Stimulated activated naive CD4-positive, alpha-beta T cell treated with Interleukin-2 at 50 U/mL for 16 hours (primary cell): Measurements from ENCODE around the gene CMTM1.

ENCODE experiments used
- DNase-seq: peaks from one replicate; lab custom pipeline; 2025; lab: John Stamatoyannopoulos, UW

CMTM1 gene, protein sequence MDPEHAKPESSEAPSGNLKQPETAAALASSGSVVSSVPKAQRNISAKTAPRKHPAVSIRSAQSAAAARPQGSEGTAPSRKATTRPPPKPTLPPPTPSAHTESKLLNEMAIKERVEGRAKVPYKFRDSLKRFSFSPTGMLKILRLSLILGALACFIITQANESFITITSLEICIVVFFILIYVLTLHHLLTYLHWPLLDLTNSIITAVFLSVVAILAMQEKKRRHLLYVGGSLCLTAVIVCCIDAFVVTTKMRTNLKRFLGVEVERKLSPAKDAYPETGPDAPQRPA

DNA sequence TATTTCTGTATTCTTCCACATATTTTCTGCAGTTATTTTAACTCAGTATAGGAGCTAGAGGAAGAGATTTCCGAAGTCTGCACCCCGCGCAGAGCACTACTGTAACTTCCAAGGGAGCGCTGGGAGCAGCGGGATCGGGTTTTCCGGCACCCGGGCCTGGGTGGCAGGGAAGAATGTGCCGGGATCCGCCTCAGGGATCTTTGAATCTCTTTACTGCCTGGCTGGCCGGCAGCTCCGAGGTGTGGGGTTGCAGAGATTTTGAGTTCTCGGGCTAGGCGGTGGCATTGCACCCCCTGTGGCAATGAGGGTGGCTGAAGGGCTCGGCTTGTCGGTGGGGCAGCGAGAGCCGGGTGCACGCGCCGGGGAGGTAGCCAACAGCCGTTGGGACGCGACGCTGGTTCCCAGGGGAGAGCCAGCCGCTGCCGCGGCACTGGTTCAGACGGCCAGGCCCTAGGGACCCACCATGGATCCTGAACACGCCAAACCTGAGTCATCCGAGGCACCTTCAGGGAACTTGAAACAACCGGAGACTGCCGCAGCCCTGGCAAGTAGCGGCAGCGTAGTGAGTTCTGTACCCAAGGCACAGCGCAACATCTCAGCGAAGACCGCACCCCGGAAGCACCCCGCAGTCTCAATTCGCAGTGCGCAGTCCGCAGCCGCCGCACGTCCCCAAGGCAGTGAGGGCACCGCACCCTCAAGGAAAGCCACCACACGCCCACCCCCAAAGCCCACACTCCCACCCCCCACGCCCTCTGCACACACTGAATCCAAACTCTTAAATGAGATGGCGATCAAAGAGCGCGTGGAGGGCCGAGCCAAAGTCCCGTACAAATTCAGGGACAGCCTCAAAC lies at the start of gene CMTM1:
Gene CMTM1, plus strand, starts transcription at position 389 of the 851 bp plus-strand sequence. Its CDS starts 75 bp downstream, at position 464.
- no peak for DNase-seq

DNA sequence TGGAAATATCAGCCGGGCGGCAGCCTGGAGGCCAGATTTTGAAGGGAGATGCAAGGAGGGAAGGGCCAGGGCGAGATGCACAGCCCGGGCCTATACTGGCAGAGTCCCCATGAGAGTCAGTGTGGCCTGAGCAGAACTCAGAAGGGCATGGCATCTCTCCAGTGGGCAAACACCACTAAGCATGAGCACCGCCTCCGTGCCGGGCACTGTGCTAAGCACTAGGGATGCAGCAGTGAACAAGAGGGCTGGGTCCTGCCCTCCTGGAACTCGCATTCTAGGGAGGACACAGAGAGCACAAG lies 49.8 kb upstream of the CMTM1 start:
- DNase-seq, result no peak

DNA sequence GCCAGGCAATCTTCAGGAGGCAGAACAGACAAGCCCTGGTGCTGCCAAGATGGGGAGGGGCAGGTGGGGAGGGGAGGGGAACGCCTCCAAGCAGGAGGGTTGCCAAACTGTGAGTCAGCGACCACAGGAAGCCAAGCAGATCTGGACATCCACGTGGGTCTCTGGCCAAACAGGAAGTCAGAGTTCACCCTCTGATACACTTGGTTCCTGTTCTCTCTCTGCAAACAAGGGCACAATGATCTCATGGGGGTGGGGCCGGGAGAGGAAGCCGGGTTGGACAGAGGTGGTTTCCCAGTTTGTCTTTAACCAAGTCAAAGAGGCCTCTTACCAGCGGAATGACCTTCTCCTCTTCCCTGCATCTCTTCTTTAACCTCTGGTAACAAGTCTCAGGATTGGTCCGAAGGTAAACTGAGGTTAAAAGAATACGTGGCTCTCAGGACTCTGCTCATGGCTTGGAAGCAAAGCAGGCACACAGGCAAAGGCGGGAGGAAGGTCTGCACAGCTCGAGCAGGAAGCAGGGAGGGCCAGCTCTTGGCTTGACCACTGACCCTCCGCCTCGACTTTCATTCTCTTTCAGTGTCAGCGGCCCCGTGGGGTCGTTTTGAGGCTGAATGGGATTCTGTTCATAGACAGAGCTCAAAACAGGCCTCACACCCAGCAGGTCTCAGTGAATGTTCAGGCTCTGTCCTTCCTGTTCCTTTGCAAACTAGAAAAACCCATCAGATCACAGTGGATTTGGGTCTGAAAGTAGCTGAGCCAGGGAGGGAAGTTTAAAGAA lies 49.2 kb upstream of the CMTM1 start:
- peak; percentile 67 for DNase-seq

DNA sequence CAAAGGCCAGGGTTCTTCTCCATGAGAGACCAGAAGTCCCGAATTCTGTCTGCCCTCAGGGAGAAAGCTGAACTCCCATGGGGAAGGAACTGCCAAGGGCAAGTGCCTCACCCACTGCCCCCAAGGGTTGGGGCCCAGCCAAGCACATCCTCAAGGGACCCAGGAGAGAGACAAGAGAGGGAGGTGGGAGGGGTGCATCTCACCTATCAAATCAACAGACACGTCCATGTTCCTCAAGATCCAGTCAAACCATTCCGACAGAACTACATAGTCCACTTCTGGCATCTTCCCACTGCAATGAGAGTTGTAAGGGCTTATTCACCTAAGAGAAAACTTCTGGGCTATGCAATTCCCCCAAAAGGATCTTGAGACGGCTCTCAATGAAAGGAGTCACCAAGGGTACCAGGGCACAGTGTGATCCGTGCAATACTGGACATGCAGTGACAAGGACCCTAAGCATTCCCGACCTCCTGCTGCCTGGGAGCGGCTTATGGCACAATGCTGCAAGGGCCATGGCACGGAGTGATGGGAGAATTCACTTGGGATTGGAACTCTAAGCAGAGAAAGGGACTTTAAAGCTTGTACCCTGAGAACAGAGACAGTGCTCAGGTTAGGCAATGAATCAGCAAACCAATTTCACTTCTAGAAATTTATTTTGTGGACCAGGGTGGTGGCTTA lies 48.5 kb upstream of the CMTM1 start:
- no peak for DNase-seq

DNA sequence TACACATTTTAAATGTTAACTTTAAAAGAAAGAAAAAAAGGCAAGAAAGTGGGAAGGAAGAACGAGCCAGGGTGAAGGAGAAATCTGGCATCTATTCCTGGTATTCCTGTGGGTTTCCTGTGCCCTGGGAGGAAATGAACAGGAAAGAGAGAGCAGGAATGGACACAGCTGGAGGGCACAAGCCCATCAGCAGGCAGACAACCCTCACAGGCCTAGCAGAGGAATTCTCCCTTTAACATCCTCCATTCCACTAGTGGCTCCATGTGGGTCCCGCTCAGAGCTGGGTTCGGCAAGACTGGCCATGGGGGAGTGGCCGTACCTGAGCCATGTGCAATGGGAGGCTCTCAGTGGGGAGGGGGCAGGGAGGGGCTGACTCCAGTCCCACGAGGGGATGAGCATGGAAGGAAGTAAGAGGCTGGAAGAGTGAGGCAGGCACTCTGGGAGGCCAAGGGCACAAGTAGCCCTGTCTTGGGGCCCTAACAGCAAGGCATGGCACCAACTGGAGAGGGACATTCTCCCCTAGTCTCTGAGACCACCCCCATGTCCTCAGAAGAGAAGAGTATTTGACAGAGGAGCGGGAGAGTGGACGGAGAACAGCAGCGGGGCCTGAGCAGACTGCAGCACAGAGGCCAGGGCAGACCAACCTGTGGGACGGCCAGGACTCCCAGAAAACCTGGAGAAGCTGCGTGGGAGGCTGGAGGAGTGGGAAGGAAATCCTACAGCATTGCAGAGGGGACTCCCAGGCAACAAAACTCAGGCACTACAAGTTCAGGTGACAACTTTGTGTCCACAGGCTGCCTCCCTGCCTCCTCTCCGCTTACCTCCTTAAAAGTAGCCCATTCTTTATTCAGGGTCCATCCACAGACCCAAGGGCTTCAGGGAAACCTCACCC lies 46.5 kb upstream of the CMTM1 start:
- no peak for DNase-seq

DNA sequence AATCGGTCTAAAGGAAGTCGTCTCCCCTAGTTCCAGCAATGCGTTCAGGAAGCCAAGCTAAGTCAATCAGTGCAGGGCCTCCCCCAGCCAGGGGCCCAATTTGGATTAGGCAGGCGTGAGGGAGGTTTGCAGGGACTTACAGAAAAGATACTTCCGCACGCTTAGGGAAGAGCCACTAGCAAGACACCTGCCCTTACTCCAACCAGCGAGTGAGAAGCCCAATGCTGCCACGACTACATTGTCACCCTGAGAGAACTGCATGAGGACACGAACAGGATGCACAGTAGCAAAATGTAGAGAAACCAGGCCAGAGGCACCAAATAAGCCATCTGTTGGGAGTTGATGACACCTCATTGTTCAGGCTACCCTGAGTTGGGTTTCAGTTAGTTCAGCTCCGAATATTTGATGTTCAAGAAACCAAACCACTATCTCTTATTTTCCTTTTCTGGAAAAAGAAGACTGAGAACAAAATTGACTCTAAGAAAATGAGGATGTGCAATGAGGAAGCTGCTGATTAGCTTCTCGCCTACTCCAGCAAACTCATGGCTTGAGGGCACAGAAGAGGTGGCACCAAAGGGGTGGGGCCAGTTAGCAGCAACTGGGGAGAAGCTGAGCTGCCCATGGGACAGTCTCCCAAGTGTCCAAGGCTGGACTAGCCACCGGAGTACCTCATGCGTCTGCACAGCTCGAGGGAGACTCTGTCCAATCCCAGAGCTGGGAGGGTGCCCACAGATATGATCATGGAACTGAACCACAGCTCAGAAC lies 45.7 kb upstream of the CMTM1 start:
- DNase-seq, result no peak

DNA sequence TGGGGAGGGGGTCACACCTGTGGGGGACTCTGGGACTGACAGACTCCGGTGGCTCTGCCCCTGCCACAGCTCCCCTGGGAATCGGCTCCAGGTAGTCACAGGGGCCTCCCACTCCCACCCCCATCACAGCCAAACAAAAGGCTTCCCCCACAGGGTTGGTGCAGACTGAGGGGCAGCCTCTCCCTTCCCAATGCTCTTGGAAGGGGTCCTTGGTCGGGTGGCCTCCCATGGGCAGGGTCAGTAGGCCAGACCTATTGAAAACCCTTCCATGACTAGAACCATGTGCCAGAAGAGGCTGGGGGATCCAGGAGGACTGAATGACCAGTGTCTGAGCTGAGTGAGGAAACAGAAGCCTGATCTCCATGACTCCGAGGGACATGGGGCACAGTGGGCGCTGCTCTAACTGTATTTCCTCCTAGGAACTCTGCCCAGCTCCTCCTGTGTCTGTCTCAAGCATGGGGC lies 45.0 kb upstream of the CMTM1 start:
- DNase-seq, result no peak

DNA sequence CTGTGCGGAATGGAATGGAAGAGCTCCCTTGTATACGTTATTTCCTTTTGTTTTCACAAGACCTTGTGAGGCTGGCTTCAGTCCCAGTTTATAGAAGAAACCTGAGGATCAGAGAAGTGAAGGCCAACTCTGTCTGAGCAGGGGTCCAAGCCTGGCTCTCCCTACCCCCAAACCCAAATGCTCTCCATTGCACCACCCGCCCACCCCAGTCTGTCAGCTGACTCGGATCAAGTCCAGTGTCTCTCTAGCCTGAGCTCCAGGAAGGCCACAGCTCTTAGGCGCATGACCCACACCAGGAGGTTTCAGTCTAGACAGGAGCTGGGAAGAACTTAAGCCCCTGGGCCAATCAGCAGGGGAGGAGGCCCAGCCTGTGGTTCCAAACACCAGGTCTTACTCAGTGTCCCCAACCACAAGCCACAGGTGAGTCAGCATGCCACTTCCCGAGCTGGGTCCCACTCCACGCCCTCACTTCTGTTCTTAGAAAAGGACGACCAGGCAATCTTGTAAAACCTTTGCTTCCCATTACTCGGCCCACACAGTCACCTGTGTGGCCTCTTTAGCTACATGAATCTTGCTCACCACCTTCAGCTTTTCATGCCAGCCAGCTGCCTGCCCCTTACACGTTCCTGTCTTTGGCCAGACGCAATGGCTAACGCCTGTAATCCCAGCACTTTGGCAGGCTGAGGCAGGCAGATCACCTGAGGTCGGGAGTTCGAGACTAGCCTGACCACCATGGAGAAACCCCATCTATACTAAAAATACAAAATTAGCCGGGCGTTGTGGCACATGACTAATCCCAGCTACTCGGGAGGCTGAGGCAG lies 44.1 kb upstream of the CMTM1 start:
- DNase-seq, result peak; percentile 95

DNA sequence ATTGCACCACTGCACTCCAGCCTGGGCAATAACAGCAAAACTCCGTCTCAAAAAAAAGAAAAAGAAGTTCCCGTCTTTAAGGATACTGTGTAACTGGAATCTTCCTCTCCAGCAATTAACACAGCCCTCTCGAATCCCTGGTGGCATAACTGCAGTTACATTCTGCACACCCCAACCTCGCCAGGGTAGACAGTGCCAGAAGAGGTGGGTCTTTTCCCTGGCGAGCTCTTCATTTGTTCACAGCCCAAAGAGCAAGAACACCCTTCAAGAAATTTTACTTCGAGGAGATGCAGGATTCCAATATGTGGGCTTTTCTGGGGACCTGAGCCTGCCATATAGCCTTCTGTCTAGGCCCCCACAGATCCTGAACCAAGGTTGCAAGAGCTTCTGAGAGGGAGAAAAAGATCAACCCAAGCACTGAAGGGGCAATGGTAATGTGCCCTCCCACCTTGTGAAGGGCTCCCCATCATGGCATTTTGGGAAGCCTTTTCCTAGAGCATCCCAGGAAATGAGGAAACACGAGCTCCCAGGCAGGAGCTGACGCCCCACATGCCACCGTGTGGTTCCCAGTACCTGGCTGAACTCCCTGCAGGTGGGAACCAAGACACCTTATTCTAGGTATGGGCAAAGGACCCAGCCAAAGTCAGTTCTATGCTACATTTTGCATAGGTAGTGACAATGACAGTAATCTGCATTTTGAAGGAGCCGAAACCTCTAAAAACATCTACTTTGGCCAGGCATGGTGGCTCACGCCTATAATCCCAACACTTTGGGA lies 43.2 kb upstream of the CMTM1 start:
- DNase-seq, result no peak

DNA sequence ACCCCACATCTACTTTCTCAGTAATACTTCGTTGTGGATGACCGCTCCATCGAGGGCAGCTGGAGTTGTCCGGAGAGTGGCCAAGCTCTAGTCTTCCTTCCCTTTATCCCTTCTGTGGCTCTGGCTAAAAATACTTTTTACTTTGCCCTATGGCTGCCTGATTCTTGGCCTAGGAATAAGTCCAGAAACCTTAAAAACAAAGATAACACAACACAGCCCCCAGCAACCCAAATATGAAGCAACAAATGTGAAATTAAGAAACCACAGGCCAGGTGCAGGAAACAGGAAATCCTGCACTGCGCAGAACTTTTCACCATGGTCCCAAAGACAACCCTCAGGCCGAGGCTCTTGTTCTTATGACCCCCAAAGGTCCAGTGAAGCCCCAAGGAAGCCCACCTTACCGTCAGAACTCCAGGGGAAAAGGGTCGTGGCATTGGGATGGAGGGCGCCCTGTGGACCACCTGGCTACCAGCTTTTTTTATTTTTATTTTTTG lies 42.3 kb upstream of the CMTM1 start:
- DNase-seq, result peak; percentile 36

DNA sequence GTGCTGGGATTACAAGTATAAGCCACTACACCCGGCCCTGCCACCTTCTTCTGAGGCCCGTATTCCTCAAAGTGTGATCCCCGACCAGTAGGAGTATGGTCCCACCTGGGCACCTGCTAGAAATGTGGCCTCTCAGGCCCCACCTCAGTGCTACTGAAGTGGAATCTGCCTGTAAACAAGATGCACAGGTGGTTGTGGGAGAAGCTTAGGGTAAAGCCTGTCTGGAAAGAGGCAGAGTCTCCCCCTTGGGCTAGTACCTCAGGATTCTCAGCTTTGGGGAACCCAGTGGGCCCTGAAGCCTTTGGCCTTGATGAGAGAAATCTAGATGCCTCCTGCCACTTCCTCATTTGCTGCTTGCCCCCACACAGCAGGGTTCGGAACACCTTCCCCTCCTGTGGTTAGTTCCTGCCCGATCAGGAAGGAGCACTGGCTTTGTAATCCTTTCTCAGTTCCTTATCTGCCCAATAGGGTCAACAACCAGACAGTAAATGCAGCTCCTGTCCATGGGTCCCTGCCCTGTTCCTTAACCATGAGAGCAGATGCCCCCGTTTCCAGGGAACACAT lies 41.6 kb upstream of the CMTM1 start:
- no peak for DNase-seq

DNA sequence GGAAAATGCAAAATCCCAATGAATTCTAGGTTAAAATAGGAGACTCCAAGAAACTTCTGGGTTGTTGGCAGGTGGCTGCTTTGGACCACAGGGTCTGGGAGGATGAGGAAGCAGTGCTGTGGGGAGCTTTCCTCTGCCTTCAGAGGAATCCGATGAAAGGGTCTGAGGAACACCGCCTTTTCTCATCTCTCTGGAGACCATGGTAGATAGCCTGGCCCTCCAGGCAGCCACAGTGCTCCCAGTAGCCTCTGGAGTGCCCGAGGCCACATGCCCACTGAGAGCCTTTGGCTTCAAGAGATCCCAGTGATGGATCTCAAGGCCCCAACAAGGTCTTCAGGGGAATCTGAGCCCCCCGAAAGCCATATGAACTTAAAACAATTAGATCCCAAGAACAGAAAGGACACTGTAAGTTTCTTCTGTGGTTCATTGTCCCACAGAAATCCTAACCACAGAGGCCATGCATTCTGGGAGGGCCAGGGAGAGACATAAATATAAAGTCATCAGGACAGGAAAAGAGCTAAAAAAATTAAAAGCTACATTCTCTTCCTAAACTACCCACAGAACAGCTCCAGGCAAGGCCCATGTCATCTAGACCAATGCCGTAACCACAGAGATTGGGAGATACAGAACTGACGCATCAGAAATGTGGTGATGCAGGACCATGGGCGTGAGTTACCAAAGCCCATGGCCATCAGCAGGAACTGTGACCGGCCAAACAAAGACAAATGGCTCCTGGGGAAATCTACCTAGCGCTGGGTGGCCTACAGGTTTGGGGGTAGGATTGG lies 40.7 kb upstream of the CMTM1 start:
- DNase-seq, result no peak

DNA sequence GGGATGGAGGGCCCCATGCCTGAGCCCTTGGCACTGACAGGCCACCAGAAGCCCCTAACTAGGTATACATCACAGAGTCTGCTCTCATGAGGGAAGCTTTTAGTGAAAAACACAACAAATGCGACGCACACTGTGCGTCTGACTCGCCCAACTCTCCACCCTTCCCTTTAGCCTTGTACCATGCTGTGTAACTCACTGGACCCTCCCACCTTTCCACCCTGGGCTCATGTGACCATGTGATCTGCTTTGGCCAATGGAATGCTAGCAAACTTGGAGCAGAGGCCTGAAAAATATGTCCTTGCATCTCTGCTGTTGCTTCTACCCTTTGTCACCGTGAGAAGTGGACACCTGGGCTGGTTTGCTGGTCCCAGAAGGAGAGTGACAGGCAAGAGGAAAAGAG lies 37.9 kb upstream of the CMTM1 start:
- no peak for DNase-seq

DNA sequence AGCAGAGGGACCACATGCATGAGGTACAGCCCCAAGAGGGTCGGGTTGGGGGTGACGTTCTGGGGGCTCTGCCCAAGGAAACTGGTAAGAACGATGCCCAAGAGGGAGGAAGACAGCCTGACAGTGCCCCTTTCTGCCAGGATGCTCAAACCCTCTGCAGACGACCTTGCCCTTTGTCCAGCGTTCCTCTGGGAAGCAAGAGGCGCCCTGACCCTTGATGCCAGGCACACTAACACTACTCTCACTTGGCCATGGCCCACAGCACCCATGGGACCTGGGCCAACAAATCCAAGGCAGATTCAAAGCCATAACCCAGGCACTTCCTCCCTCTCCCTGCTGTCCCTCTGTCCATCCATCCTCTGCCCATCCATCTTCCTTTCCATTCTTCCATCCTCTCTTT lies 36.8 kb upstream of the CMTM1 start:
- no peak for DNase-seq

DNA sequence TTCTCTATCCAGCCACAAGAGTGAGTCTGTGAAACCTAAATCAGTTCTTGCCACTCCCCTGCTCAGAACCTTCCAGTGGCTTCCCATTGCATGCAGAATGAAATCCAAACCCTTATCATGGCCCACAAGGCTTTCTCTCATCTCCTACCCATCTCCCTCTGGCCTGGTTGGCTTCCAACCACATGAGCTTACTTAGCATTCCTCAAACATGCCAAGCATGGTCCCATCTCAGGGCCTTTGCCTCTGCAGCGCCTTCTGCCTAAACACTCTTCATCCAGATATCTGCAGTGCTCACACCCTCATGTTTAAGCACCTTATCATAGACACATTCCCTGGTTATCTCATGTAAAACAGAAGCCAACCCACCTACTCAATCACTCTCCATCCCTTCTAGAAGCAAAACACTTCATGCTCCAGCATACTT lies 31.9 kb upstream of the CMTM1 start:
- no peak for DNase-seq

DNA sequence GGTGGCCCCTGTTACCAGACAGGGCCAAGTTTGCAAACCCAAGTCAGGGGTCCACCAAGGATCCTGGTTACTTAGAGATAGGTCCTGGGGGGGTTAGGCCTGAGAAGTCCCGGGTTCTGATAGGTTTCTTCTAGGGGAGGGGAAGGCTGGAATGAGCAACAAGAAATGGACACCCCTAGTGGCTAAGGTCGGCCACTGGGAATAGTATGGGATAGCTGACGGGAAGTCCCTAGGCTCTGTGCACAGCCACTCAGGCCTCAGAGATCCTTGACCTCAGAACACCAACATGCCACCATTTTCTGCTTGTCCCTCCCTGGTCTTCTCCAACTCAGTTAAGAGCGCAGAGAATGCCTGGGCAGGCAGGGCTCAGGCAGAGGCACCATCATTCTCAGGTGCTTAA lies 29.7 kb upstream of the CMTM1 start:
- no peak for DNase-seq

DNA sequence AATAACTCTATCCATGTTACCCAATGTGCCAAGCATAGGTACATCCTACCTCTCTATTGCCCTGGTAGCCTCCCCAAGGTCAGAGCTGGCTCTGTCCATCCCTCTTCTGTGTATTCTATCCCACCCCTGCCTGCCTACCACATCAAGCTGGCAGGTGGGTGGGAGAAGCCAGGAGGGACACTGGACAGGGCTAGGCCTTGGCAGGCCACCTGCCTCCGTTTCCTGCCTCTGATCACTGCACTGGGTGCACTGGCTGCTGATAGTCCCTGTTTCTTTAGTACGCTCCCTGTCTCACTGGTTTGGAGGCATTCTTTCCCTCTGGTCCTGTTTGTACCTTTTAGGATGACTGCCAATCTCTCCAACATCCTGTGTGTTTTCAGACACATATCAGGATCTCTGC lies 29.0 kb upstream of the CMTM1 start:
- no peak for DNase-seq
